ENCODE measurements around the gene RBP3. TPM values are rescaled to one million over a fixed set of nuclear protein-coding genes. Genes with fewer than 3 reads are reported as not detected.
A peak's percentile ranks its signal among the peaks of the same experiment; 100 is the strongest.

Gene RBP3
- total RNA-seq, 1 donor from 2014 or later, result not detected

- ATAC-seq (no peak), DNase-seq (no peak)
- no peak overlapping the region for H3K4me3 ChIP-seq
- H3K27me3 ChIP-seq, result no peaks in the 10 kb centered on the region
- intact Hi-C loops (cut with DNase I), result no loop called here
- peaks cover 11% of the 10 kb centered on the region for H3K4me1 ChIP-seq
- no peaks in the 10 kb centered on the region for H3K36me3 ChIP-seq
- no peaks in the 10 kb centered on the region for H3K9me3 ChIP-seq
- TF ChIP-seq CTCF (IDR thresholded peaks at IDR 0.05), result no peak
- no peak overlapping the region for H3K27ac ChIP-seq
Measured at GRCh38 chr10:47401874-47402640, 53.9 kb downstream of the RBP3 start.

- Histone ChIP-seq H3K9me3 (no peaks in the 10 kb centered on the region), H3K27ac (no peak overlapping the region), H3K27me3 (no peaks in the 10 kb centered on the region), H3K4me3 (no peak overlapping the region), H3K36me3 (no peaks in the 10 kb centered on the region), H3K4me1 (peaks cover 11% of the 10 kb centered on the region)
- intact Hi-C loops (cut with DNase I), result no loop called here
- no peak for DNase-seq
- no peak for TF ChIP-seq CTCF (IDR thresholded peaks at IDR 0.05)
- peak; percentile 75 for ATAC-seq
Measured at GRCh38 chr10:47402641-47403301, 54.6 kb downstream of the RBP3 start.

GRCh38 chr10:47403446-47404318 lies 55.5 kb downstream of the RBP3 start:
- no peak overlapping the region for H3K4me3 ChIP-seq
- no peak overlapping the region for H3K27ac ChIP-seq
- H3K36me3 ChIP-seq, result no peaks in the 10 kb centered on the region
- no peaks in the 10 kb centered on the region for H3K9me3 ChIP-seq
- peak; percentile 59 for DNase-seq
- intact Hi-C loops (cut with DNase I), result no loop called here
- no peak for ATAC-seq
- peaks cover 11% of the 10 kb centered on the region for H3K4me1 ChIP-seq
- no peak for TF ChIP-seq CTCF (IDR thresholded peaks at IDR 0.05)
- no peaks in the 10 kb centered on the region for H3K27me3 ChIP-seq

- peak; percentile 60 for DNase-seq
Measured at GRCh38 chr10:47404446-47404845, 56.3 kb downstream of the RBP3 start.

More at GRCh38 chr10:47404446-47404845, 56.3 kb downstream of the RBP3 start:
- peaks cover 11% of the 10 kb centered on the region for H3K4me1 ChIP-seq
- no peaks in the 10 kb centered on the region for H3K36me3 ChIP-seq
- H3K4me3 ChIP-seq, result no peak overlapping the region
- intact Hi-C loops (cut with DNase I), result no loop called here
- H3K27me3 ChIP-seq, result no peaks in the 10 kb centered on the region
- no peak overlapping the region for H3K27ac ChIP-seq
- TF ChIP-seq CTCF (IDR thresholded peaks at IDR 0.05), result no peak
- no peaks in the 10 kb centered on the region for H3K9me3 ChIP-seq
- ATAC-seq, result no peak
